ENCODE data around the gene NR5A2. TPM values are rescaled to one million over a fixed set of nuclear protein-coding genes. Genes with fewer than 3 reads are reported as not detected.

Gene NR5A2
- total and polyA plus RNA-seq, 2 donors (not counting 1 experiment from before 2014, with no cell fraction given), result 0.01 TPM; not detected in 1

DNA sequence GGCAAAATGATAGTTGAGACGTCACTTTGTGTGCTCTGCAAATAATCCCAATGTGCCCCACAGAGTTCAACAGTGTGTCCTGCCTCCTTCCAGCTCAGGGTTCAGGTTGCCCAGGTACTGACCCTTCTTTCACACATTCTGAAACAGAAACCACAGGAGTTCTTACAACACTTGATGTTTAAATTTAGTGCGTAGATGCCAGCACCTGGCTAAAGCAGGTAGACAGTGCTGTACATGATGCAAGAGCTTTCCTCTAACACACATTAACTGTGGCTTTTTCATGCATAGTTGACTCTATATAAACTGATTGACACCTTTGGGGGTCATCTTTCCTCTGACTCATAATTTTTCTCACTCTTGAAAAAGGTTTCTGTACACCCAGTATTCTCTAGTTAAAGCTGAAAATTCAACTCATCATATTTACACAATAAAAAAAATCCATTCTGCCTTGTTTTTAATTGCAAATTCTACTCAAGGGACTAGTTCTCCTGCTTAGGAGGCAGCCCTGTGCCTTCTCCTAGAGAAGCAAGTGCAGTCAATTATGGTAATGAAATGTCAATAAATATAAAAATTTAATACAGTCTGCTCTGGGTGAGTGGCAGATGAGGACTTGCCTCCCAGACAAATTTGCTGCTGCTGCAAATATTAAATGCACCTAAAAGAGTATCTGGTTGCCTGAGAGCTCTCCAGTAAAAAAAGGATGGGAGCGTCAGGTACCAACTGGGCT is 91.4 kb downstream of the NR5A2 start:
- Histone ChIP-seq H3K27ac (ENCODE audit: insufficient read depth, low read length) (no peak overlapping the region), H3K4me1 (ENCODE audit: control insufficient read depth, extremely low read depth, insufficient read depth, low read length) (no peaks in the 10 kb centered on the region), H3K4me2 (ENCODE audit: extremely low read depth, insufficient read depth, low read length) (no peak overlapping the region), H3K9ac (ENCODE audit: insufficient read depth, low read length) (no peak overlapping the region), H3K4me3 (replicated peaks in 1 of 4; ENCODE audit: control extremely low read depth in 1 of 4, insufficient read depth in 1 of 4, low read depth in 3 of 4, low read length in 4 of 4) (no peak overlapping the region), H2AFZ (ENCODE audit: low read length) (no peak overlapping the region), H3K79me2 (ENCODE audit: control insufficient read depth, insufficient read depth, low read length) (no peaks in the 10 kb centered on the region), H4K20me1 (ENCODE audit: control insufficient read depth, extremely low read depth, insufficient read depth, low read length) (no peaks in the 10 kb centered on the region), H3K27me3 (ENCODE audit: control insufficient read depth, insufficient read depth, low read length) (no peaks in the 10 kb centered on the region), H3K36me3 (ENCODE audit: control insufficient read depth, insufficient read depth, low read length) (no peaks in the 10 kb centered on the region), H3K9me3 (ENCODE audit: control insufficient read depth, insufficient read depth, low read depth, low read length) (no peaks in the 10 kb centered on the region)
- no peak for DNase-seq (ENCODE audit: low read depth in 2 of 2)
- TF ChIP-seq, protein P1, sequence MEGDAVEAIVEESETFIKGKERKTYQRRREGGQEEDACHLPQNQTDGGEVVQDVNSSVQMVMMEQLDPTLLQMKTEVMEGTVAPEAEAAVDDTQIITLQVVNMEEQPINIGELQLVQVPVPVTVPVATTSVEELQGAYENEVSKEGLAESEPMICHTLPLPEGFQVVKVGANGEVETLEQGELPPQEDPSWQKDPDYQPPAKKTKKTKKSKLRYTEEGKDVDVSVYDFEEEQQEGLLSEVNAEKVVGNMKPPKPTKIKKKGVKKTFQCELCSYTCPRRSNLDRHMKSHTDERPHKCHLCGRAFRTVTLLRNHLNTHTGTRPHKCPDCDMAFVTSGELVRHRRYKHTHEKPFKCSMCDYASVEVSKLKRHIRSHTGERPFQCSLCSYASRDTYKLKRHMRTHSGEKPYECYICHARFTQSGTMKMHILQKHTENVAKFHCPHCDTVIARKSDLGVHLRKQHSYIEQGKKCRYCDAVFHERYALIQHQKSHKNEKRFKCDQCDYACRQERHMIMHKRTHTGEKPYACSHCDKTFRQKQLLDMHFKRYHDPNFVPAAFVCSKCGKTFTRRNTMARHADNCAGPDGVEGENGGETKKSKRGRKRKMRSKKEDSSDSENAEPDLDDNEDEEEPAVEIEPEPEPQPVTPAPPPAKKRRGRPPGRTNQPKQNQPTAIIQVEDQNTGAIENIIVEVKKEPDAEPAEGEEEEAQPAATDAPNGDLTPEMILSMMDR (conservative IDR thresholded peaks at IDR 0.05 in 1 of 2, IDR thresholded peaks at IDR 0.05 in 1 of 2; ENCODE audit: low read depth in 1 of 2, low read length in 2 of 2), result no peak
- no peak for TF ChIP-seq EZH2 (IDR thresholded peaks at IDR 0.05; ENCODE audit: low read length, missing control alignments)

DNA sequence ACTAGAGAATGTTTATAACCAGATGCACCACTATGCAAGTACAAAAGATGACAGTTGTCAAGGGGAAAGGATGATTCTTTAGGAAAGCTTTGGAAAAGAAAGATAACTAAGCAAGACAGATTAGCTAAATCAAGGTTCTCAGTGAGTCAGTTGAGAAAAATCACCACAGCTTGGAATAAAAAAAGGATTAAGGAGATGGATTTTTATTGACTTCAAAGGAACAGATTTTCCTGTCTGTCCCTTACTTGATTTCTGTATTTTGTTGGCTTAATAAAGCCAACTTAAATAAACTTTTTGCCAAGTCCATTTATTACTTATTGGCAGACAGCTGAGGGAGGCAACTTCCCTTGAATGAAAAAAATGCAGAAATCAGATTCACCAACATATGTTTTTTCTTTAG is 93.9 kb downstream of the NR5A2 start:
- TF ChIP-seq EZH2 (IDR thresholded peaks at IDR 0.05; ENCODE audit: low read length, missing control alignments), result no peak
- TF ChIP-seq, protein P1 (conservative IDR thresholded peaks at IDR 0.05 in 1 of 2, IDR thresholded peaks at IDR 0.05 in 1 of 2; ENCODE audit: low read depth in 1 of 2, low read length in 2 of 2), result no peak
- Histone ChIP-seq H3K79me2 (ENCODE audit: control insufficient read depth, insufficient read depth, low read length) (no peaks in the 10 kb centered on the region), H3K9me3 (ENCODE audit: control insufficient read depth, insufficient read depth, low read depth, low read length) (no peaks in the 10 kb centered on the region), H3K27ac (ENCODE audit: insufficient read depth, low read length) (no peak overlapping the region), H3K36me3 (ENCODE audit: control insufficient read depth, insufficient read depth, low read length) (no peaks in the 10 kb centered on the region), H3K27me3 (ENCODE audit: control insufficient read depth, insufficient read depth, low read length) (no peaks in the 10 kb centered on the region), H3K9ac (ENCODE audit: insufficient read depth, low read length) (no peak overlapping the region), H2AFZ (ENCODE audit: low read length) (no peak overlapping the region), H3K4me2 (ENCODE audit: extremely low read depth, insufficient read depth, low read length) (no peak overlapping the region), H3K4me3 (replicated peaks in 1 of 4; ENCODE audit: control extremely low read depth in 1 of 4, insufficient read depth in 1 of 4, low read depth in 3 of 4, low read length in 4 of 4) (no peak overlapping the region), H3K4me1 (ENCODE audit: control insufficient read depth, extremely low read depth, insufficient read depth, low read length) (no peaks in the 10 kb centered on the region), H4K20me1 (ENCODE audit: control insufficient read depth, extremely low read depth, insufficient read depth, low read length) (no peaks in the 10 kb centered on the region)
- peak in 1 of 2 donors; percentile 33 for DNase-seq (ENCODE audit: low read depth in 2 of 2)

DNA sequence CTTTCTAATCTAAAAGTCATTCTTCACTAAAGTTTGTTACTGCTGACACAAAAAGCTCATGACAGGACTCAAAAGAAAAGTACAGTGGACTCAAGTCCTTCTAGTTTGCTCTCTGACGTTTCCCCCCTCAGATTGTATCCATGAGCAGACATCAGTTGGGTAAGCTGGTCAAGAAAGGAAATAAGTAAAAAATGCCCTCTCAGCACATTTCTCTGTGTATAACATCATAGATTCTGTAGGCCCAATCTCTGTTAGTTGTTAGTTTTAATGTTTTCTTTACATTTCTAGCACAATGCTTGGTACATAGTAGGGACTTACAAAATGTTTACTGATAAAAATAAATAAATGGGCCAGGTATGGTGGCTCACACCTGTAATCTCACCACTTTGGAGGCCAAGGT is 96.8 kb downstream of the NR5A2 start:
- DNase-seq (ENCODE audit: low read depth in 2 of 2), result no peak
- Histone ChIP-seq H3K79me2 (ENCODE audit: control insufficient read depth, insufficient read depth, low read length) (no peaks in the 10 kb centered on the region), H3K4me1 (ENCODE audit: control insufficient read depth, extremely low read depth, insufficient read depth, low read length) (no peaks in the 10 kb centered on the region), H2AFZ (ENCODE audit: low read length) (no peak overlapping the region), H3K27ac (ENCODE audit: insufficient read depth, low read length) (no peak overlapping the region), H3K36me3 (ENCODE audit: control insufficient read depth, insufficient read depth, low read length) (no peaks in the 10 kb centered on the region), H3K9ac (ENCODE audit: insufficient read depth, low read length) (no peak overlapping the region), H4K20me1 (ENCODE audit: control insufficient read depth, extremely low read depth, insufficient read depth, low read length) (no peaks in the 10 kb centered on the region), H3K4me3 (replicated peaks in 1 of 4; ENCODE audit: control extremely low read depth in 1 of 4, insufficient read depth in 1 of 4, low read depth in 3 of 4, low read length in 4 of 4) (no peak overlapping the region), H3K27me3 (ENCODE audit: control insufficient read depth, insufficient read depth, low read length) (peaks cover 5% of the 10 kb centered on the region), H3K9me3 (ENCODE audit: control insufficient read depth, insufficient read depth, low read depth, low read length) (no peaks in the 10 kb centered on the region), H3K4me2 (ENCODE audit: extremely low read depth, insufficient read depth, low read length) (no peak overlapping the region)
- TF ChIP-seq EZH2 (IDR thresholded peaks at IDR 0.05; ENCODE audit: low read length, missing control alignments), result no peak
- TF ChIP-seq, protein P1 (conservative IDR thresholded peaks at IDR 0.05 in 1 of 2, IDR thresholded peaks at IDR 0.05 in 1 of 2; ENCODE audit: low read depth in 1 of 2, low read length in 2 of 2), result no peak

Measured in fibroblast of lung (primary cell).